Cardiac muscle cell (in vitro differentiated cells and primary cell): Measurements from ENCODE around the gene TPRA1. TPM values are rescaled to one million over a fixed set of nuclear protein-coding genes. Genes with fewer than 3 reads are reported as not detected.
"Not testable (repeated sequence)": the region's sequence is repeated elsewhere in the genome, so short reads cannot be mapped to it uniquely, and the experiment has no call there.

ENCODE experiments used
- DNase-seq, 2 donors: peaks; one replicate each; pipeline versions ENCODE4 v3.0.0 to v3.0.0-alpha.2; 2010 to 2017; ENCODE audit warnings: low read depth in 1 of 2, low spot score in 1 of 2
- H3K27ac ChIP-seq: fragments of 200-600 bp; sonication (generic); 2 replicates; pipeline ENCODE4 v1.5.1; 2016
- H3K27me3 ChIP-seq: fragments of 200-600 bp; sonication (generic); 2 replicates; pipeline ENCODE4 v1.6.0; 2016; ENCODE audit warnings: control low read depth
- H3K36me3 ChIP-seq: fragments of 200-600 bp; sonication (generic); 2 replicates; pipeline ENCODE4 v1.5.1; 2016; ENCODE audit warnings: control low read depth
- H3K4me1 ChIP-seq: fragments of 200-600 bp; sonication (generic); 2 replicates; pipeline ENCODE4 v1.8.1; 2017; ENCODE audit warnings: low read depth, mild to moderate bottlenecking, mixed run types
- H3K4me3 ChIP-seq: fragments of 200-600 bp; sonication (generic); 2 replicates; pipeline ENCODE4 v1.5.1; 2016; ENCODE audit warnings: mild to moderate bottlenecking
- H3K9me3 ChIP-seq: fragments of 200-600 bp; sonication (generic); 2 replicates; pipeline ENCODE4 v1.5.1; 2017; ENCODE audit warnings: low read depth, mild to moderate bottlenecking, control low read depth
- polyA plus RNA-seq: library from polyadenylated mRNA; unstranded; fragments of >200 nt; fragmentation: Nextera tagmentation; extraction: Ambion mirVana; gene quantifications from 2 replicates; pipeline ENCODE4 v1.2.1, GENCODE V29; 2016
- total RNA-seq: library from RNA; depleted of rRNA; stranded (reverse); fragments of >200 nt; gene quantifications from 2 replicates; pipeline ENCODE4 v1.2.3, GENCODE V29; 2016
- TF ChIP-seq, protein P1 (sequence below): IDR thresholded peaks from 2 replicates; pipeline ENCODE4 v1.5.1; 2012; ENCODE audit warnings: low read depth, mild to moderate bottlenecking, low read length

TPRA1 gene
- total and polyA plus RNA-seq, 2 experiments from 2014 or later = 40.7 to 43.3 TPM

DNA sequence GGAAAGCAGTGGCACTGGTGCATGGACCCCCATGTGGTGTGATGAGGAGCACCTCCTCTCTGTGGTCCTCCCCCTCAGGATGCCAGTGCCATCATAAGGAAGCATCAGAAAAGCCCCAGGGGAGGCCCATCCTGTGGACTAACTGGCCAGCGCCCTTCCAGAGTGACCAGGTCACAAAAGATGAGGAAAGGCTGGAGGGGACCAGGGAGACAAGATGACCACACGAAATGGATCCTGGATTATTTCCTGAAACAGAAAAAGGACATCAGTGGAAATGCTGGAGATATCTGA is 56.4 kb downstream of the TPRA1 start:
- Histone ChIP-seq H3K36me3 (no peaks in the 10 kb centered on the region), H3K9me3 (no peaks in the 10 kb centered on the region), H3K27me3 (no peaks in the 10 kb centered on the region), H3K27ac (no peak overlapping the region), H3K4me3 (no peak overlapping the region), H3K4me1 (no peaks in the 10 kb centered on the region)
- DNase-seq = no peak
- TF ChIP-seq, protein P1, sequence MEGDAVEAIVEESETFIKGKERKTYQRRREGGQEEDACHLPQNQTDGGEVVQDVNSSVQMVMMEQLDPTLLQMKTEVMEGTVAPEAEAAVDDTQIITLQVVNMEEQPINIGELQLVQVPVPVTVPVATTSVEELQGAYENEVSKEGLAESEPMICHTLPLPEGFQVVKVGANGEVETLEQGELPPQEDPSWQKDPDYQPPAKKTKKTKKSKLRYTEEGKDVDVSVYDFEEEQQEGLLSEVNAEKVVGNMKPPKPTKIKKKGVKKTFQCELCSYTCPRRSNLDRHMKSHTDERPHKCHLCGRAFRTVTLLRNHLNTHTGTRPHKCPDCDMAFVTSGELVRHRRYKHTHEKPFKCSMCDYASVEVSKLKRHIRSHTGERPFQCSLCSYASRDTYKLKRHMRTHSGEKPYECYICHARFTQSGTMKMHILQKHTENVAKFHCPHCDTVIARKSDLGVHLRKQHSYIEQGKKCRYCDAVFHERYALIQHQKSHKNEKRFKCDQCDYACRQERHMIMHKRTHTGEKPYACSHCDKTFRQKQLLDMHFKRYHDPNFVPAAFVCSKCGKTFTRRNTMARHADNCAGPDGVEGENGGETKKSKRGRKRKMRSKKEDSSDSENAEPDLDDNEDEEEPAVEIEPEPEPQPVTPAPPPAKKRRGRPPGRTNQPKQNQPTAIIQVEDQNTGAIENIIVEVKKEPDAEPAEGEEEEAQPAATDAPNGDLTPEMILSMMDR = no peak

DNA sequence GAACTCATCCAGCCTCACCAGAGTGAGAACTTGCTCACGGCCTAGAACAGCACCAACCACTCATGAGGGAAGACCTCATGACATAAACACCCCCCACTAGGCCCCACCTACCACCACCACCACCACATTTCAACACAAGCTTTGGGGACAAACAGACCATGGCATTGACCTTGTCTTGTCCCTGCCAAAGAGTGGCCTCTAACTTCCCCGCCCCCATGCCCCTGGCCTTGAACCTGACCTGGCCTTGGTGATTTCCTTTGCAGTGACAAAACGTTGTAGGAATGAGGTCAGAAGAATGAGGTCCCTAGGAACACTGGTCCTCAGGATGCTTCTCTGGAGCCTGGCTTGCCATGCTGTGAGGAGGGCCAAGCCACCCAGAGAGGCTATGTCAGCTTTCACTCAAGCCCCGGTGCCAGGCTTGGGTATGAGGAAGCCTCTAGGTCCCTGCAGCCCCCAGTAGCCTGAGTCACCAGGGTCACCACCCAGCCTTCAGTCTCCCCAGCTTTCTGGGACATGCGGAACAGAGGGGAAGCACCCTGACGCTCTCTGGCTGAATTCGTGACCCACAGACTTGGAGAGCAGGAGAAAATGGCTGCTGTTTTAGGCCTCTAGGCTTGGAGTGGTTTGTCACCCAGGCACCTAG is 57.9 kb downstream of the TPRA1 start:
- Histone ChIP-seq H3K4me3 (no peak overlapping the region), H3K27me3 (no peaks in the 10 kb centered on the region), H3K36me3 (no peaks in the 10 kb centered on the region), H3K9me3 (no peaks in the 10 kb centered on the region), H3K27ac (no peak overlapping the region), H3K4me1 (no peaks in the 10 kb centered on the region)
- TF ChIP-seq, protein P1 = no peak
- no peak for DNase-seq

DNA sequence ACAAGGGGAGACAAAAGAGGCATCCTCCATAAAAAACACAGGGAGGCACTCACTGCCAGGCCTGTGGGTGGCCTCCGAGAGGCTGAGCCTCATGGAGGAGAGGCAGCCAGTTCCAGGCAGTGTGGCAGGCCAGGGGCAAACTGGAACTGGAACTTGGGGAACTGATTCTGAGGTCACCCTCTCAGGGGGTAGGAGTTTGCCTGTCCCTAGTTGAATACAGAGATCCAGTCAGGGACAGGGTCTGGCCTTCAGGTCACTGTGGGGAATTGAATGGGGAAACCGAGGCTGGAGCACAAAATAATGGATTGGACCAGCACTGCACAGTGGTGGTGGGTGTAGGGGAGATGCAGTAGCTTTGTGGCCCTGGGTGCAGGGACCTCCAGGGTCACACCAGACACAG is 58.7 kb downstream of the TPRA1 start:
- TF ChIP-seq, protein P1 = no peak
- DNase-seq = no peak
- Histone ChIP-seq H3K27me3 (no peaks in the 10 kb centered on the region), H3K4me1 (no peaks in the 10 kb centered on the region), H3K36me3 (no peaks in the 10 kb centered on the region), H3K27ac (no peak overlapping the region), H3K4me3 (no peak overlapping the region), H3K9me3 (no peaks in the 10 kb centered on the region)

DNA sequence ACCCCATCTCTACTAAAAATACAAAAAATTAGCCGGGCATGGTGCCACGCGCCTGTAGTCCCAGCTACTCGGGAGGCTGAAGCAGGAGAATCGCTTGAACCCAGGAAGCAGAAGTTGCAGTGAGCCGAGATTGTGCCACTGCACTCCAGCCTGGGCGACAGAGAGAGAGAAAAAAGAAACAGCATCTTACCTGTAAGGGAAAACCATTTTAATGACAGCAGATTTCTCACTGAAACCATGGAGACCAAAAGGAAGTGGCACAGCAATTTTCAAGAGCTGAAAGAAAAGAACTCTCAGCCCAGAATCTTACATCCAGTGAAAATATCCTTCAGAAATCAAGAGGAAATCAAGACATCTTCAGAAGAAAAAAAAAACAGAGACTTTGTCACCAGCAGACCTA is 59.7 kb downstream of the TPRA1 start:
- not testable (repeated sequence) for DNase-seq

DNA sequence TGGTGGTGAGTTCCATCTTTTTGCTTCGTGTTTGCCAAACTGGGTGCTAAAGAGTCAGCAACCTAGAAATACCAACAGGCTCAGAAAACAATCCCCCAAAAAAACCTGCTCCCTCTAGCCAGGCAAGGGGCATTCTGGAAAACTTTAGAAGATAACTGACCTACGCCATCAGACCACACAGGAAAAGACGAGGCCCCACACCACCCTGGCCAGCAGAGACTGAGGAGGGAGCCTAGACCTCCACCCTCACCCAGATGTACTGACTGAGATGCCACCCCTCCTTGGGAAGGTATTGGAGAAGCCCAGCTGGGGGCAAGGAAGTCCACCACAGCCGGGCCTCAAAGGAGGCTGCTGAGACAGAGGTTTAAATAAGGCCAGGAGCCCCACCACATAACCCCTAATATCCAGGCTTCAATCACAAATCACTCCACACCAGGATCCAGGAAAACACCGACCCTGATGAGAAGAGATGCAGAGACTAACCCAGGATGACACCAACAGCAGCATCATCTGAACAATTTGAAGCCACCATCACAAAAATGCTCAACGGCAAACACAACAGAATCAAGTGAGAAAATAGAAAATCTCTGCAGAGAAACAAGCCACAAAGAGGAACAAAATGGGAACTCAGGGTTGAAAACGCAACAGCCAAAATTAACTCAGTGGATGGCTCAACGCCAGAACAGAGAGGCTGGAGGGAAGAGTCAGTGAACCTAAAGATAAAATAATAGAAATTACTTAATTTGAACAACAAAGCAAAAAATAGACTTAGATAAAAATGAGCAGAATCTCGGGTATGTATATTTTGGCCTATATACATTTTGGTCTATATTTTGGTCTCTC is 61.0 kb downstream of the TPRA1 start:
- no peak for DNase-seq
- TF ChIP-seq, protein P1 = no peak
- H3K27me3 ChIP-seq = no peaks in the 10 kb centered on the region
- H3K9me3 ChIP-seq = no peaks in the 10 kb centered on the region
- no peak overlapping the region for H3K27ac ChIP-seq
- H3K4me3 ChIP-seq = no peak overlapping the region
- no peaks in the 10 kb centered on the region for H3K36me3 ChIP-seq
- no peaks in the 10 kb centered on the region for H3K4me1 ChIP-seq

More for the DNA sequence above, 59.7 kb downstream of the TPRA1 start:
- H3K9me3 ChIP-seq, H3K36me3 ChIP-seq, H3K4me3 ChIP-seq, H3K27ac ChIP-seq, H3K27me3 ChIP-seq, H3K4me1 ChIP-seq: not testable (repeated sequence)

DNA sequence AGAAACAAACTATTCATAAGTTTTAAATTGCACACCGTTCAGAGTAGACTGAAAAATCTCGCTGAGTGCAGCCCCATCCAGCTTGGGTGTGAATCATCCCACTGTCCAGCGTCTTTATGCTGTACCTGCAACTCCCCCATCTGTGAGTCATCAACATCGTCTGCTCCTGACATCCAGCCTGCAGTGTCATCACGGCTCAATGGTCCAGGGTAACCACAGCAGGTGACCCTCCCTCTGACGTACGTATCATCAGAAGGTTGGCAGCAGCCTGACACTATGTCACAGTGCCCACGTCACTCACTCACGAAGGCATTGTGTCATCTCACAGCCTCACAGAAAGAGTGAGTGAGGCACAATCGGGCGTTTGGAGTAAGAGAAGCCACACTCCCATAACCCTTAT is 65.2 kb downstream of the TPRA1 start:
- no peak overlapping the region for H3K4me3 ChIP-seq
- no peaks in the 10 kb centered on the region for H3K36me3 ChIP-seq
- DNase-seq = peak in 1 of 2 donors; percentile 36
- H3K9me3 ChIP-seq = no peaks in the 10 kb centered on the region
- no peaks in the 10 kb centered on the region for H3K4me1 ChIP-seq
- TF ChIP-seq, protein P1 = no peak
- no peaks in the 10 kb centered on the region for H3K27me3 ChIP-seq
- no peak overlapping the region for H3K27ac ChIP-seq
